HG02938 (cell line): Measurements from ENCODE around the gene SORCS3.

Experiments used
- ATAC-seq: cut with Tn5 transposase; IDR thresholded peaks from one replicate; pipeline ENCODE4 v1.9.1; 2021; ENCODE audit warnings: mild to moderate bottlenecking, moderate library complexity; ENCODE audit not compliant: unreplicated experiment

SORCS3 gene

GRCh38 chr10:104773105-104773504 is 132.0 kb downstream of the SORCS3 start:
- ATAC-seq = no peak

- no peak for ATAC-seq
Measured at GRCh38 chr10:104774234-104774633, 133.1 kb downstream of the SORCS3 start.

DNA sequence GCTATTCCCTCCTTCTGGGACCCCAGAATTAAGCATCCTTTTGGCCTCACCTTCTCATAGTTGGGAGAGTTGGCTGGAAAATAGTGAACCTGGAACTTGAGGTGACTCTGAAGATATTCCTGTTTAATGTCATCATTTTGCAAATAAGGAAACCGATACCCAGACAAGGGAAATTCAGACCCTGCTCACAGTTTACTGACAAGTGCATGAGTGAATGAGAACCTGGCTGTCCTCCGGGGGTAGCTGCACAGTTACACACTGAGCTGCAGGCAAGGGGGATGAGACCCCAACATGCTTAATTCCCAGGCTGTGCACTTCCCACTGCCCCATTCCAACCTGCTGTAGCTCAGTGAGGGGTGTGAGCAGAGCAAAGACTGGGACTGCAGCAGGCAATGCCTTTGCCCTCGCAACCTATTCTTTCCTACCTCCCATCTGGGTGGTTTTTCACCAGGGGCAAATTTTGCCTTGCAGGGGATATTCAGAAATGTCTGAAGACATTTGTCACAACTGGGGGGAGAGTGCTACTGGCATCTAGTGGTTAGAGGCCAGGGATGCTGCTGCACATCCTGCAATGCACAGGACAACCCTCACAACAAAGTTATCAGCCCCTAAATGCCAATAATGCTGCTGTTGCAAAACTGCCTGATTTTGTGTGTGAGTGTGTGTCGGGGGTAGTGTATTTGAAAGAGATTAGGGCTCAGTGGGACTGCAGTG is 136.2 kb downstream of the SORCS3 start:
- no peak for ATAC-seq

DNA sequence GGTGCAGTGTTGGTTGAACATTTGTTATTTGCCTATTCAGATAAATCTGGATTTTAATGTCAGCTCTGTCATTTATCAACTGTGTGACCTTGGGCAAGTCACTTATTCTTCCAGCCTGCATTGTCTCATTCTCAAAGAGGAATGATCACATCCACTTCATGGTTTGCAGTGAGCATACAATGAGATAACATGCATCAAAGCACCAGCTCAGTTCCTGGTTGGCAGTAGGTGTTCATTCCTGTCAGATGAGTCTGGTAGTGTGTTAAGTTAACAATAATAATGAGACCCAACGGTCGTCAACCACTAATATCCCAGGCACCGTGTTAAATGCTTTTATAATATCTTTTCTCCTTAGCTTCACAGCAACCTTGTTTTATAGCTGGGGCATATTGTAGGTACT is 137.3 kb downstream of the SORCS3 start:
- no peak for ATAC-seq

GRCh38 chr10:104779701-104780100 is 138.6 kb downstream of the SORCS3 start:
- no peak for ATAC-seq

DNA sequence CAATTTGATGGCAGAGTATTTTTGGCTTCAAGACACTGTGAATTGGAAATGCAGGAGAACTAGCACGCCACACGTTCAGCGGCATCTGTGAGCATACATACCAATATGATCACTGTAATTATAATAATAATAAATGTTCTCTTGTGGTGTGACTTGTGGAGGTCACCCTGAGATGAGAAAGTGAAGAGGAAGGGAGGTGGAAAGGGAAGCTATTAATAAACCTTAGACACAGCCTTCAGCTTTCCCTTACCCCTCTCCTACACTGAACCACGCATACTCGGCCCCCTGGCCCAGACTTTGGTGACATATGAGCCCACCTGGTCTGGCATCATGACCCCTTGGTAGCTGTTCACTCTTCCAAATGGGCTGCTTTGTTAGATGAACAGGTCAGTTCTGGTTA is 139.1 kb downstream of the SORCS3 start:
- ATAC-seq = no peak

- ATAC-seq = no peak
Measured at GRCh38 chr10:104780946-104781595, 140.0 kb downstream of the SORCS3 start.

- no peak for ATAC-seq
Measured at GRCh38 chr10:104784452-104784851, 143.4 kb downstream of the SORCS3 start.

DNA sequence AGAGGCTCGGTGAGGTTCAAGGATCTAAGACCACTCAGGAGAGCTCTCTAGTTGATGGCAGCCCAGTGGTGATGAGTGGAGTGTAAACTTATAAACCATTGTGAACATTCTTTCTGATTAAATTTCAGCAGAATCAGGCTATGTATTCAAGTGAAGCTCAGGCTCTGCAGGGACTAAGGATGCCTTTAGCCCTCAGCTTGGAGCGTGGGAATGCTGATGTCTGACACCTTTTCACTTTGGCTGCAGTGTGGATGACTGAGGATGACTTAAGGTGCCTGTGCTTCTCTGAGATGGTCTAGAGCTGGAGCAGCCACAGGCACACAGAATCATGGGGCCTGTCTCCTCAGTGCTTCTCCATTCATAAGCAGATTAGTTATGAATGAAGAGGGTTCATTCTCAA is 150.4 kb downstream of the SORCS3 start:
- ATAC-seq = no peak

DNA sequence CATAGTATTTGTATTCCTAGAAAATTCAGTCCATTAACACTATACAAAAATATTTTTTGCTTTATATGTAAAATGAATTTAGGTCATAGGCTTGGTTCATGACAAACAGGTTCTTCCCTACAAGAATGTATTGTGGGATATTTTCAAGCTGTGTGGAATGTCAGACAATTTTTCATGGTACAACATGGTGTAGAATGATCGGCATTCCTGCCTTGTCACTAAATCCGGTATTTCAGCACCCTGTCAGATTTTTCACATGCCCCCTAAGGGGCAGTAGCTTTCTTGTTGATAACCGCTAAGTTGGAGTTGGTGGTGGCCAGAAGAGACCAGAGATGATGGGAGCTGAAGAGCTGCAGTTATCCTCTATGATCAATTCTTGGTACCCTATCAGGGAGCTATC is 154.3 kb downstream of the SORCS3 start:
- no peak for ATAC-seq

DNA sequence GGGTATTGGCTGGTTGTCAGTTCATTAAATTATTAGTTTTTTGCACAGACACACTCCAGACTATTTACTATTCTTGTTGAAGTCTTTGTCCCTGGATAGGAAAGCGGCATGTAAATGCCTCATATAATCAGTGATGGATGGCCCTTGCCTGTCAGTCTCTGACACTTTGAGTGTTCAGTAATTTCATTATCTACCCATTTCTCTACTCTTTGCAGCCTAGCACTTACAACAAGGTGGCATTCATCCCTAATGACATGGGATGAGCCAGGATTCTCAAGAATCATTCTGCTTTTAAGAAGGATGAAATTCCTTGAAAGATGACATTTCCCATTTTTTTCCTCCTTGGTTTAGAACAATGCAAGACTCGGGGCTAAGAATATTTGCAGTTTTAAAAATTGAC is 155.7 kb downstream of the SORCS3 start:
- ATAC-seq = no peak

DNA sequence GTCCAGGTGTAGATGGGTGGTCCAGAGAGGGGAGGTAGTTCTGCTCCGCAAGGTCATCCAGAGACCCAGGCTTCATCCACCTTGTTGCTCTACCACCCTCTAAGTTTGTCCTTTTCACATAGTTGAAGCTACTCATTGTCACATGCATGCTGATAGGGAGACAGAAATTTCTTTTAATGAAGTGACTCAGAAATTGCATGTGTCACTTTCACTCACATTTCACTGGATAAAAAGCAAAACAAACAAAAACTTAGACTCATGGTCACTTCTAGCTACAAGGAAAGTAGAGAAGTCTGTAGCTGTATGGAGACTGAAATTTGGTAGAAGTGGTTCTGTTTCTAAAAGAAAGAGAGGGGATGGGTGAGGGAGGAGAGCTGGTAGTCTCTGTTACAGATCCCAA is 161.9 kb downstream of the SORCS3 start:
- no peak for ATAC-seq

GRCh38 chr10:104804880-104805279 is 163.8 kb downstream of the SORCS3 start:
- ATAC-seq = no peak

DNA sequence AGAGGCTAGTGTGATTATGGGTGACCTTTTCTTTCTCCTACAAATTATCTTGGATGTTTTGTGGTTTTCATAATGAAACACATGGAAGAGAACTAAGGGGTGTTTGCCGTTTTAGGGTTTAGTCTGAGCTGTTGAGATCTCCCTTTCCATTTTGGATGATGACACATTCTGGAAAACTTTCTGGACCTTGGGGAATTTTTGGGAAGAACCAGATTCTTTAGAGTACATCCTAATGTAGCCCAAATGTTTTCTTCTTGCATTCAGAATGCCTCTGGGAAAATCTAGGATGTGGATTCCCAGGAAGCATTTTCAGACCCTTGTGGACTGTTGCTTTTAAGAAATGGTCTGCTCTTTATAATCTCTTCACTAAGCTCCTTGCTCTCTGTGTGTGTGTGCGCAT is 165.7 kb downstream of the SORCS3 start:
- no peak for ATAC-seq

- ATAC-seq = no peak
Measured at GRCh38 chr10:104807581-104808310, 166.7 kb downstream of the SORCS3 start.

DNA sequence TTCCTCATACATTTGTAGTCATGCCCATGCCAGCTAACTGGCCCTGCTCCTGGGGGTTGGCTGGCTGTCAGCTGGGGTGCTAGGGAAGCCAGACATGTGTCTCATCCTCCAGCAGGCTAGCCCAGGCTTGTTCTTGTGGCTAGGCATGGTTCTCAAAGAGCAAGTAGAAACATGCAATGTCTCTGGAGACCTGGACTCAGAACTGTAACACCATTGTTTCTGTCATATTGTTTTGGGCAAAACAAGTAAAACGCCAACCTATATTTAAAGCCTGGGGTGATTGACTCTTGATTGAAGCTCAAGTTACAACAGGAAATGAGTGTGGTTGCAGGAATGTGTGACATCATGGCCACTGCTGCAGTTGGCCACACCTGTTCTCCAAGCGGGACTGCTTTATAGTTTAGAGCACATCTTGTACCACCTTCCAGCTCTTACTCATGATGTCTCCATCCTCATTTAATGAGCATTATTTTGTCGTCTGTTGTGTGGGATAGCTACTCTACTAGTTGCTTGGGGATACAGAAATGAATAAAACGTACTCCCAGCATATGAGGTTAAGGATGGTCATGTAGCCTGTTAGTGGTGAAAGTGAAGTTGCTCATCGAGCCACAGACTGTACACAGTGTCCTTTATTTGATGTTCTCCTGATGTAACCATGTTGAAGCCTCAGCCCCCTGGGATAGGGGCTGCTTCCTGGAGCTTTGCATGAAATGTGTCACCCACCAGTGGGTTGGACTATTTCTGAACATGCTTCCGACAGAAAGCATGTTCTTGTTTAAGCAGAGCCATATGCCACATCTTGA is 168.4 kb downstream of the SORCS3 start:
- peak; percentile 85 for ATAC-seq

- ATAC-seq = no peak
Measured at GRCh38 chr10:104811166-104811565, 170.1 kb downstream of the SORCS3 start.

DNA sequence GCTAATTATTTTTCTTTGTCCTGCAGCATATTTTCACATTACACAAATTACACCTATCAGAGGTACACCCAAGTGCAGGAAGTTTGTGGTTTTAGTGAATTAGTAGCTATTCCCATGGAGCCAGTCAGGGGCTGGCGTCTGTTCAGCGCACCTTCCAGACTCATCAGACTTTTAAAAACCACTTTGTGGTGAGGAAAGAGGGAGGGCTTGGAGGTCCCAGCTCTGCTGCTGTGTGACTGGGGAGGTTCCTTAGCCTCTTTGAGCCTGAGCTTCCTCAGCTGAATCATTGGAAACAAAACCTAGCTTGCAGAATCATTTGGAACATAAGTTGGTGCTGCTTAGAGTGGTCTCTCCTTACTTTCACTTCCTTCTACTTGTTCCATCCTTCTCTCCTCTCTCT is 175.4 kb downstream of the SORCS3 start:
- no peak for ATAC-seq

- ATAC-seq = no peak
Measured at GRCh38 chr10:104819731-104820130, 178.6 kb downstream of the SORCS3 start.

DNA sequence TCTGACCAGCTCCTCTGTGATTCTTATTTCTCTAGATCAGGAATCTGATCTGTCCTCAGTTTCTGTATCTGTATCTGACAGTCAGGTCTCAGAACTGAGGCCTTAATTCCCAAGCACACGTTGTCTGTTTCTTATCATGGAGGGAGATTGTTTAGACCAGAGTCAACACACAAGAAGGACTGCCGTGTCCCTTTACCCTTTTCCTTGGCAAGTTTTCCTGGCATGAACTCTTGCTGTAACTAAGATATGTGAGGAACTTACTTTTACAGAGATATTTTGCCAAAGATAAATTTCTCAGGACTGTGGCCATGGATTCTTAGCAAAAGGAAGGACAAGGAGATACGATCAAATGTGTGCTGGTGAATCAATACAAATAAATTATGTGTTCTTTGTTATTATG is 181.0 kb downstream of the SORCS3 start:
- no peak for ATAC-seq

DNA sequence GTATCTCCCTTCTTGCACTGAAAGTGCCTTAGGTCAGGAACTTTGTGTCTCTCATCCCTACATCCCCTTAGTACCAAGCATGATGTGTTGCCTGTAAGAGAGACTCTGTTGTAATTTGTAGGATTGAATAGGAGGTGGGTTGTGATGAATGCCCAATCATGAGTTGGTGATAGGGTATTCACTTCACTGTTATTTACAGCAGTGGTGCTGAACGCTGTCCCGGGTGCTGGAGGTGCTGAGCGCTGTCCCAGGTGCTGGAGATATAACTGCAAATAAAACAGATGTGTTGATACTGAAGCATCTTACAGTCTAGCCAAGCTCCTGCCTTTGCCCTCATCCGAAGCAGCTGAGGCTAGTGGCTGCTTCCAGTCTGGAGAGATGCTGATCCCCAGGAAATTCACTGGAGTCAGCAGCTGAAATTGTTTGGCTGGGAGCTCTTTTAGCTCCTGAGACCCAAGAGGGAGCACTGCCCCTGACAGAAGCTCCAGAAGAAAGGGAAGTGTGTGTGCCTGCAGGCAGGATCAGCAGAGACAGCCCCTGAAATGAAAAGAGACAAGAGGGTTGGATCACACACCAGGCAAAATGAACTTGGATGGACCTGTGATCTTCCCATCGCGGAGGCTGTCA is 183.4 kb downstream of the SORCS3 start:
- peak; percentile 76 for ATAC-seq
